B cell (primary cell): ENCODE results near the gene WNT11. TPM values are rescaled to one million over a fixed set of nuclear protein-coding genes. Genes with fewer than 3 reads are reported as not detected.

Experiments
- ATAC-seq: fragments of 200-7000 bp; cut with Tn5 transposase; one replicate; pipeline ENCODE4 v1.10.0; 2021; ENCODE audit warnings: low read depth, mild to moderate bottlenecking, moderate number of reproducible peaks, moderate library complexity
- CTCF ChIA-PET: fragments of 350-600 bp; sonication (Branson Sonifier 250); formaldehyde crosslinking; loops from one replicate; lab custom pipeline; 2021; ENCODE audit warnings: antibody characterized with exemption, inconsistent platforms; lab: Charles Lee
- POLR2A ChIA-PET: fragments of 350-600 bp; sonication (Branson Sonifier 250); formaldehyde crosslinking; loops from one replicate; lab custom pipeline; 2021; ENCODE audit warnings: antibody characterized with exemption; lab: Charles Lee
- DNase-seq: peaks from one replicate; pipeline ENCODE4 v3.0.0; 2013
- H2AFZ ChIP-seq: 2 replicates; pipeline ENCODE4 v1.6.1; 2012; ENCODE audit warnings: mild to moderate bottlenecking, low read depth, low read length; ENCODE audit not compliant: insufficient read depth, poor library complexity, severe bottlenecking
- H3K27ac ChIP-seq, 2 donors: 1 replicate in 1 of 2; 2 replicates in 1 of 2; pipeline ENCODE4 v1.5.1; 2012 to 2013; ENCODE audit warnings: low read length in 2 of 2, mild to moderate bottlenecking in 2 of 2, moderate library complexity in 1 of 2
- H3K27me3 ChIP-seq, 4 experiments: fragments of 200-600 bp in 1 of 4; sonication (generic) in 1 of 4; replicated peaks in 1 of 4; 1 replicate in 2 of 4; 2 replicates in 2 of 4; pipeline versions ENCODE4 v1.6.1 to v1.7.0; 2013 to 2016; ENCODE audit warnings: low read length in 3 of 4, mild to moderate bottlenecking in 2 of 4, mixed read lengths in 1 of 4, moderate library complexity in 1 of 4; ENCODE audit not compliant: insufficient read depth in 4 of 4, control insufficient read depth in 3 of 4; ENCODE audit errors: control extremely low read depth in 1 of 4
- H3K36me3 ChIP-seq, 2 experiments: replicated peaks in 1 of 2; 1 replicate in 1 of 2; 2 replicates in 1 of 2; pipeline versions ENCODE4 v1.6.1 to v1.7.1; 2013; ENCODE audit warnings: low read length in 1 of 2; ENCODE audit not compliant: insufficient read depth in 2 of 2, control insufficient read depth in 1 of 2; ENCODE audit errors: control extremely low read depth in 1 of 2, extremely low read depth in 1 of 2
- H3K4me1 ChIP-seq, 2 donors: fragments of 200-600 bp in 1 of 2; sonication (generic) in 1 of 2; 1 replicate in 1 of 2; 2 replicates in 1 of 2; pipeline versions ENCODE4 v1.5.1 to v1.6.1; 2013 to 2017; ENCODE audit warnings: low read length in 2 of 2; ENCODE audit not compliant: control insufficient read depth in 2 of 2, insufficient read depth in 2 of 2
- H3K4me2 ChIP-seq: replicated peaks from 2 replicates; pipeline ENCODE3; 2012; ENCODE audit warnings: mild to moderate bottlenecking, low read depth, low read length; ENCODE audit not compliant: poor library complexity, severe bottlenecking
- H3K4me3 ChIP-seq, 5 experiments: fragments of 200-600 bp in 1 of 5; sonication (generic) in 1 of 5; 1 replicate in 3 of 5; 2 replicates in 2 of 5; pipeline versions ENCODE4 v1.5.1 to v1.7.0; 2011 to 2016; ENCODE audit warnings: low read length in 4 of 5, mild to moderate bottlenecking in 4 of 5, low read depth in 2 of 5, control low read depth in 1 of 5, moderate library complexity in 1 of 5; ENCODE audit not compliant: insufficient read depth in 1 of 5; ENCODE audit errors: control extremely low read depth in 1 of 5, extremely low read depth in 1 of 5
- H3K79me2 ChIP-seq: fragments of 200-600 bp; sonication (generic); one replicate; pipeline ENCODE4 v1.6.0; 2016; ENCODE audit warnings: low read length; ENCODE audit not compliant: control insufficient read depth, insufficient read depth
- H3K9ac ChIP-seq: fragments of 200-600 bp; sonication (generic); 2 replicates; pipeline ENCODE4 v1.6.1; 2017; ENCODE audit warnings: mild to moderate bottlenecking, low read length, moderate library complexity
- H3K9me3 ChIP-seq, 3 donors: one replicate each; pipeline versions ENCODE4 v1.6.1 to v1.7.1; 2013; ENCODE audit warnings: low read length in 2 of 3; ENCODE audit not compliant: control insufficient read depth in 2 of 3, insufficient read depth in 1 of 3; ENCODE audit errors: control extremely low read depth in 1 of 3
- H4K20me1 ChIP-seq: 2 replicates; pipeline ENCODE4 v1.6.0; 2012; ENCODE audit warnings: mild to moderate bottlenecking, low read length; ENCODE audit not compliant: insufficient read depth, control insufficient read depth, poor library complexity, severe bottlenecking
- H3K27ac Mint-ChIP-seq: one replicate; pipeline ENCODE4 v1.8.0; 2021; ENCODE audit warnings: mixed read lengths
- H3K27me3 Mint-ChIP-seq: one replicate; pipeline ENCODE4 v1.8.0; 2021; ENCODE audit warnings: mixed read lengths
- H3K4me1 Mint-ChIP-seq: one replicate; pipeline ENCODE4 v1.8.0; 2021; ENCODE audit warnings: mixed read lengths
- H3K4me3 Mint-ChIP-seq: one replicate; pipeline ENCODE4 v1.8.0; 2021; ENCODE audit warnings: mixed read lengths
- H3K9me3 Mint-ChIP-seq: one replicate; pipeline ENCODE4 v1.8.0; 2022; ENCODE audit warnings: mixed read lengths; ENCODE audit not compliant: insufficient read depth
- EZH2 ChIP-seq: IDR thresholded peaks from 2 replicates; pipeline ENCODE4 v1.6.1; 2012; ENCODE audit warnings: borderline replicate concordance, low read depth, mild to moderate bottlenecking, moderate library complexity, low read length; ENCODE audit not compliant: insufficient read depth, poor library complexity, severe bottlenecking
- WGBS: methylation state at CpG from one replicate; pipeline ENCODE4 v1.1.5; 2013; ENCODE audit warnings: missing lambda C conversion rate; ENCODE audit not compliant: insufficient coverage; 5-methylcytosine and 5-hydroxymethylcytosine counted together
- intact Hi-C: fragments of 100-400 bp; cut with micrococcal nuclease; formaldehyde crosslinking; loops from one replicate; pipeline ENCODE4 v1.10.0; 2022
- polyA plus RNA-seq: library from polyadenylated mRNA; depleted of rRNA; stranded (reverse); fragments of >200 nt; gene quantifications from 2 replicates; pipeline ENCODE4 v1.2.3, GENCODE V29; 2012
- total RNA-seq, 2 donors: library from RNA; stranded (reverse); fragments of 120-200 nt in 1 of 2; gene quantifications; 1 replicate in 1 of 2; 2 replicates in 1 of 2; pipeline versions ENCODE4 v1.2.3 to v1.2.4, GENCODE V29; 2013 to 2022
- TF ChIP-seq, protein P1 (sequence below): fragments of 200-600 bp; IDR thresholded peaks from one replicate; pipeline ENCODE4 v1.8.0; 2022; ENCODE audit warnings: antibody characterized with exemption, mild to moderate bottlenecking

The WNT11 gene
- total and polyA plus RNA-seq, 2 donors (not counting 1 experiment from before 2014, with no cell fraction given) = 0.39 TPM; not detected in 1

DNA sequence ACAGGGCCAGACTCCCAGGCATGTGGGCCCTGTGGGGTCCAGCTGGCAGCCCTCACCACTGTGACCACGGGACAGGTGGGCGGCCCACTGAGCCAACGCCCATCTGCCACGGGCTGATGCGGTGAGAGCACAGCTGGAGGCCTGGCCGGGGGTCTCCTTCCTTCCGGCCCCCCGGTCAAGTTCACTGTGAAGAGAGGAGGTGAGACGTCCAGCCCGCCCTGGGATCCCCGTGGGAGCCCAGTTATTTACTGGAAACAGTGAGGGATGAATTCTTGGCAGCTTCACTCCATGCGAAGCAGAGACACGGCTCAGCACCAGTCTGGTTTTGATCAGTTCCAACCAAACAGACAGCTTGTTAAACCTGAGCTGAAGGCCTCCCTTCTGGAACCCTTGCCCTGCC, 38.7 kb downstream of the WNT11 start:
- WGBS = 75% methylated on average over 10 of the region's 13 CpGs
- no peak overlapping the region for H3K4me3 ChIP-seq
- no peaks in the 10 kb centered on the region for H3K79me2 ChIP-seq
- Mint-ChIP-seq H3K4me3 (no peak overlapping the region), H3K27ac (no peak overlapping the region), H3K4me1 (no peaks in the 10 kb centered on the region), H3K9me3 (no peaks in the 10 kb centered on the region), H3K27me3 (peaks cover 6% of the 10 kb centered on the region)
- no peaks in the 10 kb centered on the region for H3K27me3 ChIP-seq
- H3K27ac ChIP-seq = no peak overlapping the region
- DNase-seq (no peak), ATAC-seq (no peak)
- ChIA-PET POLR2A (no interaction called here), CTCF (no interaction called here)
- no peak overlapping the region for H2AFZ ChIP-seq
- no peaks in the 10 kb centered on the region for H4K20me1 ChIP-seq
- no peaks in the 10 kb centered on the region for H3K9me3 ChIP-seq
- TF ChIP-seq, protein P1, sequence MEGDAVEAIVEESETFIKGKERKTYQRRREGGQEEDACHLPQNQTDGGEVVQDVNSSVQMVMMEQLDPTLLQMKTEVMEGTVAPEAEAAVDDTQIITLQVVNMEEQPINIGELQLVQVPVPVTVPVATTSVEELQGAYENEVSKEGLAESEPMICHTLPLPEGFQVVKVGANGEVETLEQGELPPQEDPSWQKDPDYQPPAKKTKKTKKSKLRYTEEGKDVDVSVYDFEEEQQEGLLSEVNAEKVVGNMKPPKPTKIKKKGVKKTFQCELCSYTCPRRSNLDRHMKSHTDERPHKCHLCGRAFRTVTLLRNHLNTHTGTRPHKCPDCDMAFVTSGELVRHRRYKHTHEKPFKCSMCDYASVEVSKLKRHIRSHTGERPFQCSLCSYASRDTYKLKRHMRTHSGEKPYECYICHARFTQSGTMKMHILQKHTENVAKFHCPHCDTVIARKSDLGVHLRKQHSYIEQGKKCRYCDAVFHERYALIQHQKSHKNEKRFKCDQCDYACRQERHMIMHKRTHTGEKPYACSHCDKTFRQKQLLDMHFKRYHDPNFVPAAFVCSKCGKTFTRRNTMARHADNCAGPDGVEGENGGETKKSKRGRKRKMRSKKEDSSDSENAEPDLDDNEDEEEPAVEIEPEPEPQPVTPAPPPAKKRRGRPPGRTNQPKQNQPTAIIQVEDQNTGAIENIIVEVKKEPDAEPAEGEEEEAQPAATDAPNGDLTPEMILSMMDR = no peak
- no peak for TF ChIP-seq EZH2
- no peak overlapping the region for H3K4me2 ChIP-seq
- no peak overlapping the region for H3K9ac ChIP-seq
- H3K4me1 ChIP-seq = no peaks in the 10 kb centered on the region
- H3K36me3 ChIP-seq = no peaks in the 10 kb centered on the region
- intact Hi-C loops = no loop called here

DNA sequence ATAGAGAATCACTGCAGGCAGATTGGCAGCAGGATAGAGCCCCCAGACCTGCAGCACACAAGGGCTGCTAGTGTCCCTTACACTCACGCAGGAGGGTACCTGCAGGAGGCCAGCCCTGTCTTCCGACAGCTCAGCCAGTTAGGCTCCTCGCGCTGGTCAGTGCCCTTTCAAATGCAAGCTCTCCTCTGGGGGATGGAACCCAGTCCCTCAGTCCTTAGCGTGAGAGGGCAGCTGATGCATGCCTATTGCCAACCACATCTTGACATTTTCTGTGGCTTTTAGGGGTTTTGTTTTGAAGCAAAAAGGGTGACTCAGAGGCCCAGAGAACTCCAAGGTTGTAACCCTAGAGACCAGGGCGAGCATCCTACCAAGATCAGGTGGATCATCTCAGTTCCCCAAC, 40.0 kb downstream of the WNT11 start:
- CTCF ChIA-PET = no interaction called here

More for the DNA sequence above, 40.0 kb downstream of the WNT11 start:
- no peaks in the 10 kb centered on the region for H3K79me2 ChIP-seq
- no peaks in the 10 kb centered on the region for H3K36me3 ChIP-seq
- Mint-ChIP-seq H3K4me3 (no peak overlapping the region), H3K9me3 (no peaks in the 10 kb centered on the region), H3K27me3 (peaks cover 6% of the 10 kb centered on the region), H3K4me1 (no peaks in the 10 kb centered on the region), H3K27ac (no peak overlapping the region)
- no peak overlapping the region for H3K27ac ChIP-seq
- TF ChIP-seq EZH2 = no peak
- TF ChIP-seq, protein P1 = no peak
- intact Hi-C loops = no loop called here
- 82% methylated on average over 4 of the region's 6 CpGs for WGBS
- no peak overlapping the region for H3K9ac ChIP-seq
- H3K27me3 ChIP-seq = no peaks in the 10 kb centered on the region
- no peaks in the 10 kb centered on the region for H4K20me1 ChIP-seq
- H3K4me3 ChIP-seq = no peak overlapping the region
- DNase-seq (no peak), ATAC-seq (no peak)
- POLR2A ChIA-PET = no interaction called here
- no peak overlapping the region for H3K4me2 ChIP-seq
- no peaks in the 10 kb centered on the region for H3K4me1 ChIP-seq
- H2AFZ ChIP-seq = no peak overlapping the region
- no peaks in the 10 kb centered on the region for H3K9me3 ChIP-seq
